Ammon's horn (tissue), 1 donor: ENCODE results near the gene DMGDH.

Experiments
- DNase-seq: peaks from one replicate; pipeline ENCODE4 v3.0.0-alpha.2; 2016; ENCODE audit warnings: low spot score

The DMGDH gene

GRCh38 chr5:78974011-78974410 lies 95.5 kb downstream of the DMGDH start:
- DNase-seq: peak; percentile 87

GRCh38 chr5:78972654-78973428 lies 96.6 kb downstream of the DMGDH start:
- peak; percentile 72 for DNase-seq

GRCh38 chr5:78971998-78972397 lies 97.5 kb downstream of the DMGDH start:
- no peak for DNase-seq

- DNase-seq: no peak
These were observed 100.7 kb downstream of the DMGDH start for GRCh38 chr5:78968781-78969180.

GRCh38 chr5:78964889-78965288 lies 104.6 kb downstream of the DMGDH start:
- peak; percentile 88 for DNase-seq

GRCh38 chr5:78961743-78962142 lies 107.7 kb downstream of the DMGDH start:
- no peak for DNase-seq

GRCh38 chr5:78959767-78960166 lies 109.7 kb downstream of the DMGDH start:
- no peak for DNase-seq

- no peak for DNase-seq
These were observed 110.6 kb downstream of the DMGDH start for GRCh38 chr5:78958672-78959445.

- no peak for DNase-seq
These were observed 112.6 kb downstream of the DMGDH start for GRCh38 chr5:78956901-78957300.

GRCh38 chr5:78953092-78953800 lies 116.2 kb downstream of the DMGDH start:
- no peak for DNase-seq
